Esophagus squamous epithelium (tissue), 4 donors: ENCODE results near the gene KIF22.

Source experiments
- POLR2A ChIP-seq, 4 donors: fragments of 450-650 bp; IDR thresholded peaks; one replicate each; pipeline ENCODE4 v1.6.1; 2017; ENCODE audit warnings: antibody characterized with exemption in 4 of 4, mild to moderate bottlenecking in 4 of 4, moderate library complexity in 3 of 4
- TF ChIP-seq, protein P1 (sequence below), 6 experiments: fragments of 450-650 bp in 4 of 6; fragments of 200-600 bp in 2 of 6; sonication (generic) in 2 of 6; IDR thresholded peaks; one replicate each; pipeline ENCODE4 v1.5.1; 2016 to 2019; ENCODE audit warnings: antibody characterized with exemption in 6 of 6, mild to moderate bottlenecking in 4 of 6, moderate library complexity in 4 of 6

GRCh38 chr16:29789775-29790182 is 772 bp upstream of the KIF22 start:
- TF ChIP-seq, protein P1, sequence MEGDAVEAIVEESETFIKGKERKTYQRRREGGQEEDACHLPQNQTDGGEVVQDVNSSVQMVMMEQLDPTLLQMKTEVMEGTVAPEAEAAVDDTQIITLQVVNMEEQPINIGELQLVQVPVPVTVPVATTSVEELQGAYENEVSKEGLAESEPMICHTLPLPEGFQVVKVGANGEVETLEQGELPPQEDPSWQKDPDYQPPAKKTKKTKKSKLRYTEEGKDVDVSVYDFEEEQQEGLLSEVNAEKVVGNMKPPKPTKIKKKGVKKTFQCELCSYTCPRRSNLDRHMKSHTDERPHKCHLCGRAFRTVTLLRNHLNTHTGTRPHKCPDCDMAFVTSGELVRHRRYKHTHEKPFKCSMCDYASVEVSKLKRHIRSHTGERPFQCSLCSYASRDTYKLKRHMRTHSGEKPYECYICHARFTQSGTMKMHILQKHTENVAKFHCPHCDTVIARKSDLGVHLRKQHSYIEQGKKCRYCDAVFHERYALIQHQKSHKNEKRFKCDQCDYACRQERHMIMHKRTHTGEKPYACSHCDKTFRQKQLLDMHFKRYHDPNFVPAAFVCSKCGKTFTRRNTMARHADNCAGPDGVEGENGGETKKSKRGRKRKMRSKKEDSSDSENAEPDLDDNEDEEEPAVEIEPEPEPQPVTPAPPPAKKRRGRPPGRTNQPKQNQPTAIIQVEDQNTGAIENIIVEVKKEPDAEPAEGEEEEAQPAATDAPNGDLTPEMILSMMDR (IDR thresholded peaks at IDR 0.05), result no peak
- TF ChIP-seq POLR2A (IDR thresholded peaks at IDR 0.05), result no peak
